HepG2 (cell line): ENCODE measurements around the gene NBEAL2. TPM values are rescaled to one million over a fixed set of nuclear protein-coding genes. Genes with fewer than 3 reads are reported as not detected.

Experiments used
- CHD4 ChIP-seq: fragments of 200-600 bp; sonication (generic); IDR thresholded peaks from 2 replicates; pipeline ENCODE4 v1.7.0; 2017; ENCODE audit warnings: mild to moderate bottlenecking, low read length, borderline replicate concordance
- DBP ChIP-seq: sonication (generic); formaldehyde crosslinking; IDR thresholded peaks from 2 replicates; pipeline ENCODE4 v1.4.0; 2020; ENCODE audit warnings: missing genetic modification reagents; ENCODE audit errors: not compliant biosample characterization
- ELK4 ChIP-seq: sonication (generic); formaldehyde crosslinking; IDR thresholded peaks from 2 replicates; pipeline ENCODE4 v1.9.0; 2021; ENCODE audit warnings: missing genetic modification reagents, borderline replicate concordance
- HINFP ChIP-seq: sonication (generic); formaldehyde crosslinking; IDR thresholded peaks from 2 replicates; pipeline ENCODE4 v1.4.0; 2020; ENCODE audit warnings: low read depth, mild to moderate bottlenecking, missing genetic modification reagents
- HOXD1 ChIP-seq: sonication (generic); formaldehyde crosslinking; IDR thresholded peaks from 2 replicates; pipeline ENCODE4 v1.5.0; 2020; ENCODE audit warnings: missing genetic modification reagents
- KIAA2018 ChIP-seq: sonication (generic); formaldehyde crosslinking; IDR thresholded peaks from 2 replicates; pipeline ENCODE4 v1.5.0; 2020; ENCODE audit warnings: mild to moderate bottlenecking, missing genetic modification reagents, borderline replicate concordance
- MBNL3 ChIP-seq: fragments of 250-450 bp; sonication (Bioruptor Pico); conservative IDR thresholded peaks from 2 replicates; pipeline ENCODE4 v1.8.0; 2022; ENCODE audit warnings: mild to moderate bottlenecking, inconsistent platforms
- ZMYM3 ChIP-seq: sonication (generic); formaldehyde crosslinking; IDR thresholded peaks from 2 replicates; pipeline ENCODE4 v1.5.1; 2020; ENCODE audit warnings: mild to moderate bottlenecking, missing genetic modification reagents
- ZNF24 ChIP-seq: fragments of 450-650 bp; IDR thresholded peaks from 2 replicates; pipeline ENCODE4 v1.6.1; 2017; ENCODE audit warnings: antibody characterized with exemption, mild to moderate bottlenecking
- ZNF589 ChIP-seq: sonication (generic); formaldehyde crosslinking; conservative IDR thresholded peaks from 2 replicates; pipeline ENCODE4 v1.8.0; 2022; ENCODE audit warnings: mild to moderate bottlenecking, moderate library complexity, missing genetic modification reagents
- ZNF616 ChIP-seq: sonication (generic); formaldehyde crosslinking; IDR thresholded peaks from 2 replicates; pipeline ENCODE4 v1.5.0; 2020; ENCODE audit warnings: low read depth, mild to moderate bottlenecking, missing genetic modification reagents
- ZNF7 ChIP-seq: IDR thresholded peaks from 2 replicates; pipeline ENCODE4 v1.6.1; 2016; ENCODE audit warnings: missing biosample characterization, missing genetic modification reagents
- ZNF75D ChIP-seq: sonication (generic); formaldehyde crosslinking; IDR thresholded peaks from 2 replicates; pipeline ENCODE4 v1.8.1; 2023; ENCODE audit warnings: missing genetic modification reagents, mild to moderate bottlenecking, borderline replicate concordance
- ZNF784 ChIP-seq: sonication (generic); formaldehyde crosslinking; IDR thresholded peaks from 2 replicates; pipeline ENCODE4 v1.5.1; 2020; ENCODE audit warnings: missing genetic modification reagents, mild to moderate bottlenecking, borderline replicate concordance
- polyA plus RNA-seq, 8 experiments: library from polyadenylated mRNA; depleted of rRNA in 3 of 8; stranded (reverse) in 7 of 8; unstranded in 1 of 8; fragments of >200 nt; fragmentation: Illumina TruSeq in 4 of 8; extraction: Trizol in 4 of 8; gene quantifications; 2 replicates each; pipeline versions ENCODE4 v1.2.1 to v1.2.3, GENCODE V29; 2011 to 2016; ENCODE audit warnings: low read depth in 4 of 8, missing spikeins in 1 of 8, mixed read lengths in 1 of 8; ENCODE audit not compliant: insufficient read depth in 1 of 8
- total RNA-seq, 5 experiments: library from RNA; depleted of rRNA; stranded (reverse); fragments of >200 nt; fragmentation: Illumina TruSeq; extraction: Trizol; gene quantifications; 2 replicates each; pipeline ENCODE4 v1.2.3, GENCODE V29; 2016; ENCODE audit warnings: low read depth in 1 of 5

Gene NBEAL2
- total and polyA plus RNA-seq, 2 of the 13 experiments (the other 11 are each of a cell fraction or from before 2014, with no cell fraction given), result 9.7 to 12.4 TPM

GRCh38 chr3:46948830-46949671, 30.4 kb upstream of the NBEAL2 start (continued):
- TF ChIP-seq ZMYM3 (CRISPR knock-in tag) (no peak), ZNF7 (CRISPR knock-in tag) (no peak), ELK4 (CRISPR knock-in tag) (no peak), KIAA2018 (CRISPR knock-in tag) (no peak), ZNF616 (no peak), HOXD1 (CRISPR knock-in tag) (no peak), CHD4 (0 out of 2 replicates have a peak, but pooled peaks have one; percentile 1), ZNF24 (no peak), DBP (CRISPR knock-in tag) (no peak), MBNL3 (CRISPR knock-in tag) (no peak), ZNF589 (no peak), ZNF75D (CRISPR knock-in tag) (no peak), HINFP (no peak), ZNF784 (CRISPR knock-in tag) (no peak)
